ENCODE results near the gene CDH4. TPM values are rescaled to one million over a fixed set of nuclear protein-coding genes. Genes with fewer than 3 reads are reported as not detected.

CDH4 gene
- total RNA-seq, 4 donors from 2014 or later: 0.13 to 0.38 (median 0.21) TPM; not detected in 1

GRCh38 chr20:61354901-61355495, 102.9 kb downstream of the CDH4 start:
- H3K4me3 ChIP-seq: no peak overlapping the region
- intact Hi-C loops (cut with DNase I): no loop called here
- no peak for TF ChIP-seq CTCF (IDR thresholded peaks at IDR 0.05)
- no peak for TF ChIP-seq POLR2A (IDR thresholded peaks at IDR 0.05)
- DNase-seq: no peak
- peaks cover 0 to 39% (median 0%) of the 10 kb centered on the region in 4 donors for H3K27me3 ChIP-seq
- H3K9me3 ChIP-seq: no peaks in the 10 kb centered on the region
- H3K4me1 ChIP-seq: no peaks in the 10 kb centered on the region
- no peaks in the 10 kb centered on the region for H3K36me3 ChIP-seq
- H3K27ac ChIP-seq: no peak overlapping the region
- 75 to 87% methylated on average over 10 to 11 of the region's 12 CpGs for whole genome bisulfite sequencing, 2 donors

GRCh38 chr20:61355585-61355984, 103.5 kb downstream of the CDH4 start:
- H3K9me3 ChIP-seq: no peaks in the 10 kb centered on the region
- intact Hi-C loops (cut with DNase I): no loop called here
- no peak overlapping the region for H3K27ac ChIP-seq
- H3K36me3 ChIP-seq: no peaks in the 10 kb centered on the region
- TF ChIP-seq CTCF (IDR thresholded peaks at IDR 0.05): no peak
- no peak for TF ChIP-seq POLR2A (IDR thresholded peaks at IDR 0.05)
- H3K4me3 ChIP-seq: no peak overlapping the region
- H3K27me3 ChIP-seq: peaks cover 0 to 37% (median 0%) of the 10 kb centered on the region in 4 donors
- WGBS, 2 donors: 88 to 89% methylated on average over 5 of the region's 5 CpGs
- no peaks in the 10 kb centered on the region for H3K4me1 ChIP-seq
- no peak for DNase-seq

GRCh38 chr20:61356196-61356595, 104.1 kb downstream of the CDH4 start:
- WGBS, 2 donors: 77 to 84% methylated on average over 3 to 5 of the region's 7 CpGs
- peaks cover 0 to 30% (median 0%) of the 10 kb centered on the region in 4 donors for H3K27me3 ChIP-seq

GRCh38 chr20:61357119-61357518, 105.1 kb downstream of the CDH4 start:
- no peaks in the 10 kb centered on the region for H3K36me3 ChIP-seq
- no peak overlapping the region for H3K4me3 ChIP-seq
- no peaks in the 10 kb centered on the region for H3K4me1 ChIP-seq
- TF ChIP-seq POLR2A (IDR thresholded peaks at IDR 0.05) (no peak), CTCF (IDR thresholded peaks at IDR 0.05) (no peak)
- no peak for DNase-seq
- peaks cover 0 to 22% (median 0%) of the 10 kb centered on the region in 4 donors for H3K27me3 ChIP-seq
- no peaks in the 10 kb centered on the region for H3K9me3 ChIP-seq
- intact Hi-C loops (cut with DNase I): no loop called here
- no peak overlapping the region for H3K27ac ChIP-seq
- WGBS, 2 donors: 73 to 78% methylated on average over 11 of the region's 11 CpGs

More at GRCh38 chr20:61356196-61356595, 104.1 kb downstream of the CDH4 start:
- intact Hi-C loops (cut with DNase I): no loop called here
- H3K4me3 ChIP-seq: no peak overlapping the region
- no peaks in the 10 kb centered on the region for H3K9me3 ChIP-seq
- no peaks in the 10 kb centered on the region for H3K36me3 ChIP-seq
- H3K4me1 ChIP-seq: no peaks in the 10 kb centered on the region
- no peak for DNase-seq
- TF ChIP-seq CTCF (IDR thresholded peaks at IDR 0.05): no peak
- TF ChIP-seq POLR2A (IDR thresholded peaks at IDR 0.05): no peak
- H3K27ac ChIP-seq: no peak overlapping the region

GRCh38 chr20:61359254-61359653, 107.2 kb downstream of the CDH4 start:
- Histone ChIP-seq H3K27ac (no peak overlapping the region), H3K4me1 (no peaks in the 10 kb centered on the region), H3K36me3 (no peaks in the 10 kb centered on the region), H3K4me3 (no peak overlapping the region), H3K9me3 (no peaks in the 10 kb centered on the region), H3K27me3 (peaks cover 0 to 9% (median 0%) of the 10 kb centered on the region in 4 donors)
- intact Hi-C loops (cut with DNase I): no loop called here
- no peak for DNase-seq
- 78% methylated on average over 7 of the region's 17 CpGs; no CpG with 5 or more reads in 1 of the 2 donors for WGBS, 2 donors
- TF ChIP-seq POLR2A (IDR thresholded peaks at IDR 0.05) (no peak), CTCF (IDR thresholded peaks at IDR 0.05) (no peak)
